Inferior parietal cortex (tissue), 1 donor: ENCODE results near the gene GPR31.

Source experiments
- DNase-seq: peaks from one replicate; pipeline ENCODE4 v3.0.0-alpha.2; 2016; ENCODE audit errors: extremely low spot score

The GPR31 gene

GRCh38 chr6:167139761-167140160, 18.0 kb downstream of the GPR31 start:
- no peak for DNase-seq

- DNase-seq = no peak
These were observed 19.9 kb downstream of the GPR31 start for GRCh38 chr6:167137881-167138280.

GRCh38 chr6:167137081-167137480, 20.7 kb downstream of the GPR31 start:
- DNase-seq = no peak

GRCh38 chr6:167136376-167136775, 21.4 kb downstream of the GPR31 start:
- DNase-seq = no peak

- no peak for DNase-seq
These were observed 23.1 kb downstream of the GPR31 start for GRCh38 chr6:167134448-167135328.

- no peak for DNase-seq
These were observed 26.8 kb downstream of the GPR31 start for GRCh38 chr6:167130712-167131684.

GRCh38 chr6:167130008-167130677, 27.6 kb downstream of the GPR31 start:
- no peak for DNase-seq

- no peak for DNase-seq
These were observed 28.2 kb downstream of the GPR31 start for GRCh38 chr6:167129562-167129961.

GRCh38 chr6:167129159-167129558, 28.6 kb downstream of the GPR31 start:
- DNase-seq = no peak

GRCh38 chr6:167127785-167128531, 29.8 kb downstream of the GPR31 start:
- no peak for DNase-seq

- DNase-seq = no peak
These were observed 31.9 kb downstream of the GPR31 start for GRCh38 chr6:167125855-167126349.

GRCh38 chr6:167125410-167125809, 32.4 kb downstream of the GPR31 start:
- no peak for DNase-seq

- DNase-seq = no peak
These were observed 33.0 kb downstream of the GPR31 start for GRCh38 chr6:167124753-167125152.

GRCh38 chr6:167122827-167123657, 34.7 kb downstream of the GPR31 start, which contains the start of gene CCR6:
TSS of gene CCR6 (plus strand) at chr6:167123096. CDS start at chr6:167136135, 13,039 bp downstream.
- no peak for DNase-seq

- DNase-seq = no peak
These were observed 35.5 kb downstream of the GPR31 start for GRCh38 chr6:167122041-167122826.

GRCh38 chr6:167121335-167121841, 36.4 kb downstream of the GPR31 start:
- DNase-seq = no peak

GRCh38 chr6:167120583-167120903, 37.2 kb downstream of the GPR31 start:
- no peak for DNase-seq

- no peak for DNase-seq
These were observed 37.9 kb downstream of the GPR31 start for GRCh38 chr6:167119670-167120582.
